ENCODE measurements around the gene NOX3. TPM values are rescaled to one million over a fixed set of nuclear protein-coding genes. Genes with fewer than 3 reads are reported as not detected.

Gene NOX3
- total and polyA plus RNA-seq, 2 of the 8 experiments (the other 6 are each of a cell fraction or from before 2014, with no cell fraction given) = not detected

- WGBS, 2 experiments (ENCODE audit: extremely low coverage in 1 of 2, insufficient coverage in 1 of 2, insufficient read length in 1 of 2, insufficient replicate concordance in 2 of 2, low coverage in 1 of 2, low lambda C conversion rate in 2 of 2, missing lambda C conversion rate in 1 of 2) = 88% methylated on average over 4 of the region's 4 CpGs; no CpG with 5 or more reads in 1 of the 2 experiments
- Histone ChIP-seq H3K79me1 (ENCODE audit: low read depth, low read length) (no peaks in the 10 kb centered on the region), H3K36me3 (ENCODE audit: control insufficient read depth in 2 of 4, insufficient read depth in 4 of 4, low read length in 3 of 4) (no peaks in the 10 kb centered on the region), H2AK5ac (ENCODE audit: low read depth, low read length) (no peak overlapping the region), H3K4me3 (ENCODE audit: extremely low read depth in 1 of 4, insufficient read depth in 2 of 4, low read depth in 3 of 4, low read length in 4 of 4) (no peak overlapping the region), H3K14ac (ENCODE audit: insufficient read length) (no peak overlapping the region), H2BK12ac (ENCODE audit: low read depth, low read length) (no peak overlapping the region), H3K9me3 (ENCODE audit: insufficient read depth in 2 of 2, low read depth in 1 of 2, low read length in 1 of 2) (no peaks in the 10 kb centered on the region), H3K79me2 (ENCODE audit: control insufficient read depth in 1 of 2, insufficient read depth in 2 of 2, low read length in 2 of 2) (no peaks in the 10 kb centered on the region), H4K20me1 (replicated peaks in 1 of 2; ENCODE audit: control insufficient read depth in 1 of 2, insufficient read depth in 2 of 2, low read length in 2 of 2) (no peaks in the 10 kb centered on the region), H4K8ac (ENCODE audit: extremely low read depth, insufficient read depth, low read length) (no peak overlapping the region), H2BK120ac (replicated peaks; ENCODE audit: low read depth, low read length) (no peak overlapping the region), H3K4me1 (replicated peaks in 1 of 4; ENCODE audit: control insufficient read depth in 3 of 4, insufficient read depth in 4 of 4, low read length in 3 of 4) (peaks cover 2 to 3% (median 2%) of the 10 kb centered on the region in 4 experiments; a peak in 4 of 7 replicates), H2AFZ (ENCODE audit: low read length) (peak overlapping the region; percentile 69), H3K23me2 (ENCODE audit: low read depth, low read length) (no peaks in the 10 kb centered on the region; the same call in 1 of the 2 replicates), H3K18ac (ENCODE audit: extremely low read depth, low read length) (no peak overlapping the region), H3K27ac (ENCODE audit: low read depth, low read length) (no peak overlapping the region), H3K56ac (replicated peaks; ENCODE audit: insufficient read length, low read depth, low read length) (no peak overlapping the region), H3K23ac (ENCODE audit: insufficient read length) (no peak overlapping the region), H3K9ac (replicated peaks in 1 of 4; ENCODE audit: extremely low read depth in 1 of 4, low read depth in 3 of 4, low read length in 3 of 4) (no peak overlapping the region), H3K27me3 (replicated peaks in 1 of 4; ENCODE audit: control insufficient read depth in 3 of 4, extremely low read depth in 1 of 4, insufficient read depth in 3 of 4, low read length in 3 of 4) (no peaks in the 10 kb centered on the region; a peak in 1 of 7 replicates), H4K5ac (ENCODE audit: insufficient read length, low read depth, low read length) (no peak overlapping the region), H2BK5ac (ENCODE audit: low read depth, low read length) (no peak overlapping the region), H3K4ac (replicated peaks; ENCODE audit: insufficient read length, low read depth, low read length) (no peak overlapping the region), H4K91ac (replicated peaks; ENCODE audit: insufficient read length, low read length) (no peak overlapping the region), H2BK20ac (ENCODE audit: low read length) (no peak overlapping the region), H3K4me2 (ENCODE audit: insufficient read depth in 1 of 2, low read depth in 2 of 2, low read length in 2 of 2) (no peak overlapping the region; a peak in 1 of 4 replicates), H2BK15ac (ENCODE audit: low read length) (no peak overlapping the region)
- TF ChIP-seq KDM1A (IDR thresholded peaks at IDR 0.05; ENCODE audit: borderline replicate concordance, low read length) = no peak
- TF ChIP-seq BRCA1 (IDR thresholded peaks at IDR 0.05; ENCODE audit: low read depth, low read length) = no peak
- no peak for TF ChIP-seq TEAD4 (IDR thresholded peaks at IDR 0.05; ENCODE audit: low read depth, low read length)
- TF ChIP-seq HDAC6 (IDR thresholded peaks at IDR 0.05; ENCODE audit: low read depth, low read length) = no peak
- TF ChIP-seq CEBPB (IDR thresholded peaks at IDR 0.05; ENCODE audit: low read depth, low read length) = no peak
- no peak for TF ChIP-seq FOSL1 (IDR thresholded peaks at IDR 0.05; ENCODE audit: insufficient read depth, low read depth, low read length)
- ChIA-PET POLR2A (ENCODE audit: partially characterized antibody) (no interaction called here), CTCF (ENCODE audit: partially characterized antibody) (interaction anchor here (1.0 to 1.6 kb wide), 3 partner anchors 9 to 76 kb away, joined by 3 to 8 read pairs (median 4); no protein-coding TSS in a partner anchor)
- DNase-seq (ENCODE audit: low read depth in 1 of 2, low spot score in 2 of 2) (no peak), FAIRE-seq (no peak)
These were observed 36.5 kb downstream of the NOX3 start for GRCh38 chr6:155419161-155419560.
